HUES6 (cell line): ENCODE measurements around the gene POU3F3.

Experiments
- H3K27ac ChIP-seq: 2 replicates; pipeline ENCODE4 v1.7.0; 2013; ENCODE audit warnings: low read depth, mild to moderate bottlenecking, low read length, inconsistent platforms
- H3K27me3 ChIP-seq: 2 replicates; pipeline ENCODE4 v1.6.1; 2013; ENCODE audit warnings: low read length; ENCODE audit not compliant: control insufficient read depth, insufficient read depth
- H3K36me3 ChIP-seq: 2 replicates; pipeline ENCODE4 v1.6.1; 2013; ENCODE audit warnings: low read length; ENCODE audit not compliant: control insufficient read depth, insufficient read depth
- H3K4me1 ChIP-seq: 2 replicates; pipeline ENCODE4 v1.6.1; 2013; ENCODE audit warnings: low read length; ENCODE audit not compliant: control insufficient read depth, insufficient read depth
- H3K4me3 ChIP-seq: 2 replicates; pipeline ENCODE4 v1.5.1; 2013; ENCODE audit warnings: low read depth, low read length
- H3K9ac ChIP-seq: one replicate; pipeline ENCODE4 v1.6.1; 2013; ENCODE audit warnings: mild to moderate bottlenecking, low read length
- H3K9me3 ChIP-seq: 2 replicates; pipeline ENCODE4 v1.6.1; 2013; ENCODE audit warnings: low read depth, low read length; ENCODE audit not compliant: control insufficient read depth, insufficient read depth

Gene POU3F3

DNA sequence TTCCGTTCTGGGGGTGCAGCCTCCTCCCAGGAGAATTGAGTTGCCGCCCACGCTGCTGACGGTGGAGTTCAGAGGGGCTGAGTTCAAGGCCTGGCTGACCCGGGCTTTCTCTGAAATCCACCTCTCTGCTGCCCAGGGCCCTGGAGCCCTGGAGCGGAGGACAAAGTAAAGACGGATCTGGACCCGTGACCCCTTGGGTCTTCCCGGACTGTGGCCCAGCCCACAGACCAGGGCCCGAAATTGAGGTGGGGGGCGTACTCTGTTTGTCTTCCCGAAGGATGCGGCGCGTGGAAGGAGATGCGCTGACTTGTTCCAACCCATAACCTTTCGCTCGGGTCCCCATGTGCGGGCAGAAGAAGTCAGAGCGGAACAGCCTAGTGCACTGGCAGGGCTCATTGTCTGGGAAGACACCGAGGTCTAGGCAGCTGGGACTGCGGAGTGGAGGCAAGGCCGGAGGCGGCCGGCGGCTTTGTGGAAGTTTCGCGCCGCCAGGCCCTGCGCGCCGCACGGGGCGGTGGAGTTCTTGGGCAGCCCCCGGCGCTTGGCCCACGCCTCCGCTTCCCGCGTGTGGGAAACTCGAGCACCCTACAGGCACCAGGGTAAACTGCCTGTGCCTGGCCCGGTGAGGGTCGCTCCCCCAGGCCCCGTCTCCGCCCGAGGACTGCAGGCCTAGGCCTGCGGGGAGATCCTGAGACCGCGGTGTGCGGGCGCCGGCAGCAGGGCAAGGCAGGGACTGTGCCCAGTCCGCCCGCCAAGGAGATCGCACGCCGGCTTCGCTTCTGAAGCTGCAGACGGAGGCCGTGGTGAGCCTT lies 9.8 kb downstream of the POU3F3 start:
- H3K9ac ChIP-seq = no peak overlapping the region
- H3K4me1 ChIP-seq = peaks cover 28% of the 10 kb centered on the region
- no peak overlapping the region for H3K27ac ChIP-seq
- H3K4me3 ChIP-seq = peak overlapping the region; percentile 40; the same call in 1 of the 2 replicates
- H3K27me3 ChIP-seq = peaks cover 100% of the 10 kb centered on the region
- no peaks in the 10 kb centered on the region for H3K36me3 ChIP-seq
- no peaks in the 10 kb centered on the region for H3K9me3 ChIP-seq

GRCh38 chr2:104864280-104865095 lies 10.6 kb downstream of the POU3F3 start:
- Histone ChIP-seq H3K9ac (no peak overlapping the region), H3K9me3 (no peaks in the 10 kb centered on the region), H3K4me1 (peaks cover 28% of the 10 kb centered on the region), H3K27me3 (peaks cover 100% of the 10 kb centered on the region), H3K4me3 (peak overlapping the region; percentile 40; the same call in 1 of the 2 replicates), H3K36me3 (no peaks in the 10 kb centered on the region), H3K27ac (no peak overlapping the region)

- H3K9ac ChIP-seq = no peak overlapping the region
- peaks cover 100% of the 10 kb centered on the region for H3K27me3 ChIP-seq
- H3K36me3 ChIP-seq = no peaks in the 10 kb centered on the region
- no peak overlapping the region for H3K4me3 ChIP-seq
- H3K4me1 ChIP-seq = peaks cover 28% of the 10 kb centered on the region
- H3K9me3 ChIP-seq = no peaks in the 10 kb centered on the region
- no peak overlapping the region for H3K27ac ChIP-seq
Measured at GRCh38 chr2:104865096-104865470, 11.2 kb downstream of the POU3F3 start.

- H3K9me3 ChIP-seq = no peaks in the 10 kb centered on the region
- H3K27me3 ChIP-seq = peaks cover 100% of the 10 kb centered on the region
- H3K36me3 ChIP-seq = no peaks in the 10 kb centered on the region
- no peak overlapping the region for H3K9ac ChIP-seq
- H3K4me3 ChIP-seq = no peak overlapping the region
- peaks cover 28% of the 10 kb centered on the region for H3K4me1 ChIP-seq
- no peak overlapping the region for H3K27ac ChIP-seq
Measured at GRCh38 chr2:104866122-104866864, 12.4 kb downstream of the POU3F3 start.

- Histone ChIP-seq H3K9me3 (no peaks in the 10 kb centered on the region), H3K4me1 (peaks cover 36% of the 10 kb centered on the region), H3K4me3 (peak overlapping the region; percentile 44), H3K27me3 (peaks cover 100% of the 10 kb centered on the region), H3K36me3 (no peaks in the 10 kb centered on the region), H3K27ac (no peak overlapping the region), H3K9ac (no peak overlapping the region)
Measured at GRCh38 chr2:104866883-104867812, 13.2 kb downstream of the POU3F3 start.

DNA sequence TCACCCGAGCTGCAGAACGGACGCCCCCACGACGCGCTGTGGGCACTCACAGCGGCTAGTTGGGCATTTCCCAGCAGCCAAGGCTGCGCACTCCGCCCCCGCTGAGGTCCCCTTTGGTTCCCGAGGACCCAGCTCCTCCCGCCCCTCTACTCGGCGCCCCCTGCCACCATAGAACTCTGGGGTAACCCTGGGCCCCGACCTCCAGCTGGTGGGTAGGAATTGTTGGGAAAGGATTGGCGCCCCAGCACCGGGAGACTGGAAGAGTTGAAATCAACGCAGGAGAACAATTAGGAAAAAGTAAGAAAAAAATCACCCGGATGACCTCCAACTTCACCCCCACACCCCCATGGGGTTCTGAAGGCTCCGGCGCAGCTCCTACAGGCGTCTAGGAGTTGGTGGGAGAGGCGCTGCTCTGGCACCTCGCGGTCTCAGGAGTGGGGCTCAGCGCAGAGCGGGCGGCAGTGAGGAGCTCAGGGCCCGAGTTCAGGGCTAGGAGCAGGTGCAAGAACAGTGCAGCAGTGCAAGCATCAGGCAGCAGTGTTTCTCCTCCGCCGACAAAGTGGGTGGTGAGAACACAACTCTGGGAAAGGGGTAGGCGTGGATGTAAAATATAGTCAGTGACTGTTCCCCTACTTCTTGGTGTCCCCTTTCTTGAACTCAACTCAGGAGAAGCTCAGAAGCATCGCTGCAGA lies 14.0 kb downstream of the POU3F3 start:
- H3K27ac ChIP-seq = no peak overlapping the region
- peak overlapping the region; percentile 44 for H3K4me3 ChIP-seq
- peaks cover 100% of the 10 kb centered on the region for H3K27me3 ChIP-seq
- no peaks in the 10 kb centered on the region for H3K9me3 ChIP-seq
- H3K9ac ChIP-seq = no peak overlapping the region
- H3K4me1 ChIP-seq = peaks cover 35% of the 10 kb centered on the region
- H3K36me3 ChIP-seq = no peaks in the 10 kb centered on the region

DNA sequence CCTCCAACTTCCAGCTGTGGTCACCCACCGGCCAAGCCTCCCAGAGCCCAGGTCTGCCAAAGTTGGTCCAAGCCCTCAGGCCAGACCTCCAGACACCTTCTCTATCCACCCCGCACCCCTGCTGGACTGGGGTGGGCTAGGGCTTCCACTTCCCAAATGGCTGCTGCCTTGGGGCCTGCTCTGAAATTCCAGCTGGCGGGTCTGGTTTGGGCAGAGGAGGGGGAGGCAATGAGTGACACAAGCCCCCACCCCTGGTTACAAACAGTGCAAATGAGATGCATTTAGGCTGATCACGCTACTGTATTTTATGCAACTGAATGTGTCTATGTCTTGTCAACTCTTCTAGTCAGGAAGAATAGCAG lies 14.6 kb downstream of the POU3F3 start:
- Histone ChIP-seq H3K4me3 (no peak overlapping the region), H3K27me3 (peaks cover 100% of the 10 kb centered on the region), H3K9ac (no peak overlapping the region), H3K36me3 (no peaks in the 10 kb centered on the region), H3K27ac (no peak overlapping the region), H3K9me3 (no peaks in the 10 kb centered on the region), H3K4me1 (peaks cover 35% of the 10 kb centered on the region)

- H3K27ac ChIP-seq = no peak overlapping the region
- peaks cover 32% of the 10 kb centered on the region for H3K4me1 ChIP-seq
- no peak overlapping the region for H3K9ac ChIP-seq
- peaks cover 100% of the 10 kb centered on the region for H3K27me3 ChIP-seq
- no peaks in the 10 kb centered on the region for H3K9me3 ChIP-seq
- no peaks in the 10 kb centered on the region for H3K36me3 ChIP-seq
- no peak overlapping the region for H3K4me3 ChIP-seq
Measured at GRCh38 chr2:104870100-104870975, 16.4 kb downstream of the POU3F3 start.

GRCh38 chr2:104871649-104871971 lies 17.7 kb downstream of the POU3F3 start:
- Histone ChIP-seq H3K27ac (no peak overlapping the region), H3K36me3 (no peaks in the 10 kb centered on the region), H3K4me1 (peaks cover 30% of the 10 kb centered on the region), H3K9me3 (no peaks in the 10 kb centered on the region), H3K27me3 (peaks cover 99% of the 10 kb centered on the region), H3K9ac (no peak overlapping the region), H3K4me3 (peak overlapping the region; percentile 77)
